ENCODE data around the gene HAPLN1. TPM values are rescaled to one million over a fixed set of nuclear protein-coding genes. Genes with fewer than 3 reads are reported as not detected.

HAPLN1 gene
- 100 to 1,000 TPM in 4 of 6 experiments, 10 to 100 TPM in 2; 10.2 to 118 (median 112) TPM for total RNA-seq (2021; fragmentation: NEBNext Ultra II Directional; extraction: Animal tissue kit (Norgen Biotek cat#: 25700))
- long read RNA-seq, full-length matches to known transcripts: 18 of 21 reads
- long read RNA-seq, partial matches to known transcripts: 0 of 21 reads
- long read RNA-seq, other reads (novel, unspliced or antisense): 3 of 21 reads

DNA sequence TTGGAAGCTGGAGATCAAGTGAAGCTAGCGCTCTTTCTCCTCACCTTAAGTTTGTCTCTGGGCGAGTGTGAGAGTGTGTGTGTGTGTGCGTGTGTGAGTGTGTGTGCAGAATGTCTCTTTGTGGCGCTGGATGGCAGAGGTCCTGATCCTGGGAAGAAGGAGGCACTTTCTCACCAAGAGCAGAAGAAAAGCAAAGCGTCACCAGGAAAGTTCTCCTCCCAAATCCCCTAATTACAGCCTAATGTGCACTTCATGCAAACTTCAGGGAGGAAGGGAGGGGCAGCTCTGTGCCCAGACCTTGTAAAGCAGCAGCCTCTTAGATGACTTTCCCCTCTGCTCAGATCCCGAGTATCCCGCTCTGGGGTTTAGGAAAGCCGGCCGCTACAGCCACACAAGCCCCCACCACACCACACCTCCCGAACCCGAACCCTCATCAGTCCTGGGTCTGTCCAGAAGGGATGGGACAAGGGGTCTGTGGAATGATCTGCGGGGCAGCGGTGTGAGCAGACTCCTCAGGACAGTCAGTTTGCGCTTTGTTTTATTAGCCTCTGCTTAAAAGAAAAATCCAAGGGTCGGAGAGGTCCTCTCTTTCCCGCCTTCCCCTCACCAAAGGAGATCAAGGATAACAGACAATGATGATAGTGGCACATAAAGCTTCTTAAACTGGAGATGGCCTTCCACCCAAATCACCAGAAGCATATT, at the start of gene HAPLN1:
TSS of gene HAPLN1 (minus strand) at position 20 of the 702 bp plus-strand sequence. CDS start 47,332 bp downstream, outside the sequence.
- TF ChIP-seq, protein P1, sequence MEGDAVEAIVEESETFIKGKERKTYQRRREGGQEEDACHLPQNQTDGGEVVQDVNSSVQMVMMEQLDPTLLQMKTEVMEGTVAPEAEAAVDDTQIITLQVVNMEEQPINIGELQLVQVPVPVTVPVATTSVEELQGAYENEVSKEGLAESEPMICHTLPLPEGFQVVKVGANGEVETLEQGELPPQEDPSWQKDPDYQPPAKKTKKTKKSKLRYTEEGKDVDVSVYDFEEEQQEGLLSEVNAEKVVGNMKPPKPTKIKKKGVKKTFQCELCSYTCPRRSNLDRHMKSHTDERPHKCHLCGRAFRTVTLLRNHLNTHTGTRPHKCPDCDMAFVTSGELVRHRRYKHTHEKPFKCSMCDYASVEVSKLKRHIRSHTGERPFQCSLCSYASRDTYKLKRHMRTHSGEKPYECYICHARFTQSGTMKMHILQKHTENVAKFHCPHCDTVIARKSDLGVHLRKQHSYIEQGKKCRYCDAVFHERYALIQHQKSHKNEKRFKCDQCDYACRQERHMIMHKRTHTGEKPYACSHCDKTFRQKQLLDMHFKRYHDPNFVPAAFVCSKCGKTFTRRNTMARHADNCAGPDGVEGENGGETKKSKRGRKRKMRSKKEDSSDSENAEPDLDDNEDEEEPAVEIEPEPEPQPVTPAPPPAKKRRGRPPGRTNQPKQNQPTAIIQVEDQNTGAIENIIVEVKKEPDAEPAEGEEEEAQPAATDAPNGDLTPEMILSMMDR (IDR thresholded peaks at IDR 0.05): no peak
- Mint-ChIP-seq H3K27me3 (ENCODE audit: insufficient read depth) (peaks cover 29% of the 10 kb centered on the region; the same call in 1 of the 2 replicates), H3K9me3 (no peaks in the 10 kb centered on the region), H3K4me1 (ENCODE audit: low read depth) (peaks cover 29% of the 10 kb centered on the region), H3K27ac (peak within 1 kb of the TSS; percentile 79; the same call in 1 of the 2 replicates), H3K4me3 (peak within 1 kb of the TSS; percentile 86), H3K36me3 (ENCODE audit: low read depth) (no peaks in the 10 kb centered on the region)
- no peak for DNase-seq

DNA sequence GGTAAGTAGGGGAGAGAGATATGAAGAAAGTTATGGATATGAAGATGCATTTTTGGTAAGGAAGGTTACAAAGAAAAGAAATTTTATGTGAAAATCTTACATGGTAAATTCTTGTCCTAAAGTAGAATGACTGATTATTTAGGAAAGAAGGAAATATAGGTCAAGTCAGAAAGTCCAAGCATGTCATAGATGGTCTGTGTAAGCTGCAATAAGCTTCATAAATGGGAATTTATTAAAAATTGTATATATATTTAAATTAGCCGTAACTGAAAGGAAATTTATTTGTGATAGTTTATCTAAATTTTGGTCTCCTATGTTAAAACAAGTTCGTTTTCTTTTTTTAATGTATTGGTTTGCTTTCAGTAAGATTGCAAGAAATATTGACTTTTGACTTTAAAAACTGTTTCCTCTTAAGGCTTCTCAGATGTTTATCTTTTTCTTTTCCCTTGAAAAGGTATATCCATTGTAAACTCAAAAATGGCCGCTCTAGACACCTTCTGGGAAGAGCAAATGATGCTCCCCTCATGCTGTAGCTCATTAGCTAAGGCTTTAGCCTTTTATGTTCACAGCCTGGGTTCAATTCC, 46.8 kb upstream of the HAPLN1 start:
- Mint-ChIP-seq H3K36me3 (ENCODE audit: low read depth) (peaks cover 10% of the 10 kb centered on the region; the same call in 1 of the 2 replicates), H3K4me3 (no peak overlapping the region), H3K4me1 (ENCODE audit: low read depth) (no peaks in the 10 kb centered on the region), H3K27me3 (ENCODE audit: insufficient read depth) (no peaks in the 10 kb centered on the region), H3K9me3 (peaks cover 42% of the 10 kb centered on the region), H3K27ac (no peak overlapping the region)
- DNase-seq: no peak
- TF ChIP-seq, protein P1 (IDR thresholded peaks at IDR 0.05): no peak

DNA sequence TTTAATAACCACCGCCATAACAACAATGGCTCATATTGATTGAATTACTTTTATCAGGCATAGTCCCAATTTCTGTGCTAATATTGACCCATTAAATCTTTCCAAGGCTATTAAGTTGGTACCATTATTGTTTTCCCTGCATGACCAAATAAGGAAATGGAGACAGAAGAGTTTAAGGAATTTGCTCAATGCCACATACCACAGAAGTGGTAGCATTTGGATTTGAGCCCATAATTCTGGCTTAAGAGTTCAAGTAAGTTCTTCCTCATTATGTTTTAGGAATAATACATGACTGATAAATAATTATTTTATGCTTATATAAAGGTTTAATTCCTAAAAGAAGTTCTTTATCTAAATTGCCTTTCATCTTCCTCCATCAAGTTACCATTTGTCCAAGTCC, 43.4 kb upstream of the HAPLN1 start:
- Mint-ChIP-seq H3K27me3 (ENCODE audit: insufficient read depth) (no peaks in the 10 kb centered on the region), H3K36me3 (ENCODE audit: low read depth) (peaks cover 6% of the 10 kb centered on the region; the same call in 1 of the 2 replicates)
- DNase-seq: no peak

DNA sequence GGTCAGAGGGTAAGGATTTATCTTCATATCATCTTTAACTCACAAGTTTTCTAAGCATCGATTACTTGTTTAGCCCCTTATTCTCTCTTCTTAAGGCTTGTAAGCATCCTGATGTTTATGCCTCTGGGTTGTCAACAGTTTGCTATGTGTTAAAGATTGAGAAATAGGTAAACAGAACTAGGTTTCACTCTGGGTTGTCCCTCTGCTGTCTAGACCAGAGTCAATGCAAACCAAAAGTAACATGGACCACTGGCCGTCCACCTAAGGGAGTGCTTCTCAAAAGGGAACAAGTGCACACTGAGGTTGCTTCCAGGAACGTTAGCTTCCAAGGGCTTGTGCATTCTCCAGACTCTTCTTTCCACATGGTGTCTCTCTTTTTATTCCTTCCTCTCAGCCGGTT, 39.9 kb upstream of the HAPLN1 start:
- TF ChIP-seq, protein P1 (IDR thresholded peaks at IDR 0.05): no peak
- H3K27ac Mint-ChIP-seq: no peak overlapping the region
- H3K4me3 Mint-ChIP-seq: no peak overlapping the region
- H3K9me3 Mint-ChIP-seq: peaks cover 29% of the 10 kb centered on the region
- H3K36me3 Mint-ChIP-seq (ENCODE audit: low read depth): no peaks in the 10 kb centered on the region
- H3K27me3 Mint-ChIP-seq (ENCODE audit: insufficient read depth): no peaks in the 10 kb centered on the region; the same call in 1 of the 2 replicates
- DNase-seq: no peak
- H3K4me1 Mint-ChIP-seq (ENCODE audit: low read depth): no peaks in the 10 kb centered on the region

More for the DNA sequence above, 43.4 kb upstream of the HAPLN1 start:
- Mint-ChIP-seq H3K4me3 (no peak overlapping the region), H3K4me1 (ENCODE audit: low read depth) (no peaks in the 10 kb centered on the region), H3K27ac (no peak overlapping the region), H3K9me3 (peaks cover 37% of the 10 kb centered on the region)
- TF ChIP-seq, protein P1 (IDR thresholded peaks at IDR 0.05): no peak

DNA sequence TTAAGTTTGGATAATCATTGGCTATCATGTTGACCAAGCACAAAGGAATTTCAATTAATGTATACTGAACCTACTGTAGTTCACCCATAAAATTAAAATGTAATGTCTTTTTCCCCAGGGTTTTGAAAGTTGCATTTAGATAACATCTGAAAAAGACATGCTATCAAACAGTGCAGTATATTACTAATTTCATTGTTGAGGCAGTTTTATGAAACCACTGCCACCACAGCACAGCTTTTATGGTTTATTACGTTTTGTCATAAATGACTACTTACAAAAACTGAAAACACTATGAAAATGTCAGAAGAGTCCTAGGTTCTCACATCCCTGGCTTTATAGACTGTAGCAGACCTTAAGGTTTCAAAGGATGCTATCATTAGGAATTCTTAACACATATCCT, 32.0 kb upstream of the HAPLN1 start:
- TF ChIP-seq, protein P1 (IDR thresholded peaks at IDR 0.05): no peak
- peaks cover 42% of the 10 kb centered on the region for H3K9me3 Mint-ChIP-seq
- no peak for DNase-seq

More for the DNA sequence above, 32.0 kb upstream of the HAPLN1 start:
- H3K27me3 Mint-ChIP-seq (ENCODE audit: insufficient read depth): no peaks in the 10 kb centered on the region
- no peak overlapping the region for H3K4me3 Mint-ChIP-seq
- H3K4me1 Mint-ChIP-seq (ENCODE audit: low read depth): no peaks in the 10 kb centered on the region; the same call in 1 of the 2 replicates
- no peak overlapping the region for H3K27ac Mint-ChIP-seq
- peaks cover 5% of the 10 kb centered on the region; the same call in 1 of the 2 replicates for H3K36me3 Mint-ChIP-seq (ENCODE audit: low read depth)

Data from HFFc6 (cell line).